ENCODE data around the gene GATM. TPM values are rescaled to one million over a fixed set of nuclear protein-coding genes. Genes with fewer than 3 reads are reported as not detected.

Gene GATM
- total and polyA plus RNA-seq, 2 of the 8 experiments (the other 6 are each of a cell fraction or from before 2014, with no cell fraction given) = 10.2 to 15.1 TPM

DNA sequence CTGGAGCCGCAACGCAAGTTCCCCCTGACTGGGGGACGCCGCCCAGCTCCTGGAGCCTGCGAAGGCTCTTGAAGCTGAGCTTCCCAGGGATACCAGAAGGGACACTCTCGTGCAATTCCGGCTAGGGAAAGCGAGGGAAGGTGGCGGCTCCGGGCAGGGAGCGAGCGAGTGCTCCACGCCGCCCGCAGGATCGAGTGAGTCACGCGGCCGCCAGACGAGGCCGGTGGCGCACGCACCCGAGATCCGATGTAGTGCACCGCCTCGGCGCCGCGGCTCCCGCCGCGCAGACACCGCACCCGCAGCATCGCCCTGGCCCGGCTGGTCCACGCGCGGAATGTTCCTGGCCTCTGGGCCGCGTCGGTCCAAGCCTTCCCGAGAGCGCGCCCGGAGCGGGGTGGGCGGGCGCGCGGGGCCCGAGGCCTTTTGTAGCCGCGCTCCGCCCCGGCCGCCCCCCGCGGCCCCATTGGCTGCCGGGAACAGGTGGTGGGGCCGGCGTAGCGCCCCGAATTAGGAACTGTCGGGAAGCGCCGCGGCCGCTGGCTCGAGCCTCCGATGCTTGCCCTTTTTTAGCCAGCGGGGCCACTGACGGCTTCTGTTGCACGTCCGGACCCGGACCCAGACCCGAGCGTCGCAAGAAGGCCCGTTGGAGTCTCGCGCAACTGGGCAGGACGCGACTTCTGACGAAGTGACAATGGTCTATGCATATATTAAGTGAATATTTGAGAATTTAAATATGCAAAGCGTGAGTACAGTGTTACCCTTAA is at the start of gene GATM (continued):
- TF ChIP-seq JUND (IDR thresholded peaks at IDR 0.05; ENCODE audit: low read length) (peak; percentile 41; the same call in 1 of the 2 replicates), BRCA1 (IDR thresholded peaks at IDR 0.05; ENCODE audit: low read depth, low read length) (peak; percentile 42; the same call in 1 of the 2 replicates), TAF1 (IDR thresholded peaks at IDR 0.05; ENCODE audit: low read depth, low read length) (peak; percentile 52; the same call in 1 of the 2 replicates), FOSL1 (IDR thresholded peaks at IDR 0.05; ENCODE audit: insufficient read depth, low read depth, low read length) (no peak), SIN3A (conservative IDR thresholded peaks at IDR 0.05 in 1 of 2, IDR thresholded peaks at IDR 0.05 in 1 of 2; ENCODE audit: low read depth in 1 of 2, low read length in 2 of 2) (no peak), PHF8 (conservative IDR thresholded peaks at IDR 0.05; ENCODE audit: low read depth, low read length) (peak; percentile 82)
- TF ChIP-seq, protein P1, sequence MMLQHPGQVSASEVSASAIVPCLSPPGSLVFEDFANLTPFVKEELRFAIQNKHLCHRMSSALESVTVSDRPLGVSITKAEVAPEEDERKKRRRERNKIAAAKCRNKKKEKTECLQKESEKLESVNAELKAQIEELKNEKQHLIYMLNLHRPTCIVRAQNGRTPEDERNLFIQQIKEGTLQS (IDR thresholded peaks at IDR 0.05; ENCODE audit: insufficient read depth, low read depth, low read length) = no peak
- TF ChIP-seq, protein P2, sequence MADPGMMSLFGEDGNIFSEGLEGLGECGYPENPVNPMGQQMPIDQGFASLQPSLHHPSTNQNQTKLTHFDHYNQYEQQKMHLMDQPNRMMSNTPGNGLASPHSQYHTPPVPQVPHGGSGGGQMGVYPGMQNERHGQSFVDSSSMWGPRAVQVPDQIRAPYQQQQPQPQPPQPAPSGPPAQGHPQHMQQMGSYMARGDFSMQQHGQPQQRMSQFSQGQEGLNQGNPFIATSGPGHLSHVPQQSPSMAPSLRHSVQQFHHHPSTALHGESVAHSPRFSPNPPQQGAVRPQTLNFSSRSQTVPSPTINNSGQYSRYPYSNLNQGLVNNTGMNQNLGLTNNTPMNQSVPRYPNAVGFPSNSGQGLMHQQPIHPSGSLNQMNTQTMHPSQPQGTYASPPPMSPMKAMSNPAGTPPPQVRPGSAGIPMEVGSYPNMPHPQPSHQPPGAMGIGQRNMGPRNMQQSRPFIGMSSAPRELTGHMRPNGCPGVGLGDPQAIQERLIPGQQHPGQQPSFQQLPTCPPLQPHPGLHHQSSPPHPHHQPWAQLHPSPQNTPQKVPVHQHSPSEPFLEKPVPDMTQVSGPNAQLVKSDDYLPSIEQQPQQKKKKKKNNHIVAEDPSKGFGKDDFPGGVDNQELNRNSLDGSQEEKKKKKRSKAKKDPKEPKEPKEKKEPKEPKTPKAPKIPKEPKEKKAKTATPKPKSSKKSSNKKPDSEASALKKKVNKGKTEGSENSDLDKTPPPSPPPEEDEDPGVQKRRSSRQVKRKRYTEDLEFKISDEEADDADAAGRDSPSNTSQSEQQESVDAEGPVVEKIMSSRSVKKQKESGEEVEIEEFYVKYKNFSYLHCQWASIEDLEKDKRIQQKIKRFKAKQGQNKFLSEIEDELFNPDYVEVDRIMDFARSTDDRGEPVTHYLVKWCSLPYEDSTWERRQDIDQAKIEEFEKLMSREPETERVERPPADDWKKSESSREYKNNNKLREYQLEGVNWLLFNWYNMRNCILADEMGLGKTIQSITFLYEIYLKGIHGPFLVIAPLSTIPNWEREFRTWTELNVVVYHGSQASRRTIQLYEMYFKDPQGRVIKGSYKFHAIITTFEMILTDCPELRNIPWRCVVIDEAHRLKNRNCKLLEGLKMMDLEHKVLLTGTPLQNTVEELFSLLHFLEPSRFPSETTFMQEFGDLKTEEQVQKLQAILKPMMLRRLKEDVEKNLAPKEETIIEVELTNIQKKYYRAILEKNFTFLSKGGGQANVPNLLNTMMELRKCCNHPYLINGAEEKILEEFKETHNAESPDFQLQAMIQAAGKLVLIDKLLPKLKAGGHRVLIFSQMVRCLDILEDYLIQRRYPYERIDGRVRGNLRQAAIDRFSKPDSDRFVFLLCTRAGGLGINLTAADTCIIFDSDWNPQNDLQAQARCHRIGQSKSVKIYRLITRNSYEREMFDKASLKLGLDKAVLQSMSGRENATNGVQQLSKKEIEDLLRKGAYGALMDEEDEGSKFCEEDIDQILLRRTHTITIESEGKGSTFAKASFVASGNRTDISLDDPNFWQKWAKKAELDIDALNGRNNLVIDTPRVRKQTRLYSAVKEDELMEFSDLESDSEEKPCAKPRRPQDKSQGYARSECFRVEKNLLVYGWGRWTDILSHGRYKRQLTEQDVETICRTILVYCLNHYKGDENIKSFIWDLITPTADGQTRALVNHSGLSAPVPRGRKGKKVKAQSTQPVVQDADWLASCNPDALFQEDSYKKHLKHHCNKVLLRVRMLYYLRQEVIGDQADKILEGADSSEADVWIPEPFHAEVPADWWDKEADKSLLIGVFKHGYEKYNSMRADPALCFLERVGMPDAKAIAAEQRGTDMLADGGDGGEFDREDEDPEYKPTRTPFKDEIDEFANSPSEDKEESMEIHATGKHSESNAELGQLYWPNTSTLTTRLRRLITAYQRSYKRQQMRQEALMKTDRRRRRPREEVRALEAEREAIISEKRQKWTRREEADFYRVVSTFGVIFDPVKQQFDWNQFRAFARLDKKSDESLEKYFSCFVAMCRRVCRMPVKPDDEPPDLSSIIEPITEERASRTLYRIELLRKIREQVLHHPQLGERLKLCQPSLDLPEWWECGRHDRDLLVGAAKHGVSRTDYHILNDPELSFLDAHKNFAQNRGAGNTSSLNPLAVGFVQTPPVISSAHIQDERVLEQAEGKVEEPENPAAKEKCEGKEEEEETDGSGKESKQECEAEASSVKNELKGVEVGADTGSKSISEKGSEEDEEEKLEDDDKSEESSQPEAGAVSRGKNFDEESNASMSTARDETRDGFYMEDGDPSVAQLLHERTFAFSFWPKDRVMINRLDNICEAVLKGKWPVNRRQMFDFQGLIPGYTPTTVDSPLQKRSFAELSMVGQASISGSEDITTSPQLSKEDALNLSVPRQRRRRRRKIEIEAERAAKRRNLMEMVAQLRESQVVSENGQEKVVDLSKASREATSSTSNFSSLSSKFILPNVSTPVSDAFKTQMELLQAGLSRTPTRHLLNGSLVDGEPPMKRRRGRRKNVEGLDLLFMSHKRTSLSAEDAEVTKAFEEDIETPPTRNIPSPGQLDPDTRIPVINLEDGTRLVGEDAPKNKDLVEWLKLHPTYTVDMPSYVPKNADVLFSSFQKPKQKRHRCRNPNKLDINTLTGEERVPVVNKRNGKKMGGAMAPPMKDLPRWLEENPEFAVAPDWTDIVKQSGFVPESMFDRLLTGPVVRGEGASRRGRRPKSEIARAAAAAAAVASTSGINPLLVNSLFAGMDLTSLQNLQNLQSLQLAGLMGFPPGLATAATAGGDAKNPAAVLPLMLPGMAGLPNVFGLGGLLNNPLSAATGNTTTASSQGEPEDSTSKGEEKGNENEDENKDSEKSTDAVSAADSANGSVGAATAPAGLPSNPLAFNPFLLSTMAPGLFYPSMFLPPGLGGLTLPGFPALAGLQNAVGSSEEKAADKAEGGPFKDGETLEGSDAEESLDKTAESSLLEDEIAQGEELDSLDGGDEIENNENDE (IDR thresholded peaks at IDR 0.05; ENCODE audit: insufficient replicate concordance, low read length) = no peak

Data from H1 (cell line).